IMR-90 (cell line): ENCODE measurements around the gene C5AR1. TPM values are rescaled to one million over a fixed set of nuclear protein-coding genes. Genes with fewer than 3 reads are reported as not detected.
A peak's percentile ranks its signal among the peaks of the same experiment; 100 is the strongest.

Experiments used
- ATAC-seq: fragments of 200-7000 bp; cut with Tn5 transposase; 2 replicates; pipeline ENCODE4 v1.9.1; 2020; ENCODE audit warnings: low read depth, mild to moderate bottlenecking, moderate library complexity
- Bru-seq: library from RNA; stranded (reverse); fragments of 400-500 nt; gene quantifications from one replicate; lab custom pipeline; 2021; lab: Mats Ljungman, UMichigan
- BruChase-seq, 2 experiments: library from RNA; stranded (reverse); fragments of 400-500 nt; gene quantifications; one replicate each; lab custom pipeline; 2021; lab: Mats Ljungman, UMichigan
- BruUV-seq: library from RNA; stranded (reverse); fragments of 400-500 nt; replicated peaks from 2 replicates; lab custom pipeline; 2021; lab: Mats Ljungman, UMichigan
- CTCF ChIA-PET: fragments of 300-600 bp; formaldehyde crosslinking; extraction: SDS; loops from one replicate; lab custom pipeline; 2021; ENCODE audit warnings: antibody characterized with exemption; lab: Yijun Ruan, JAX
- POLR2A ChIA-PET: fragments of 300-600 bp; sonication (Branson Sonifier 250); formaldehyde crosslinking; loops from one replicate; lab custom pipeline; 2022; ENCODE audit warnings: antibody characterized with exemption; ENCODE audit not compliant: unreplicated experiment; lab: Charles Lee
- DNase-seq: peaks from one replicate; pipeline ENCODE4 v3.0.0; 2013
- H2AFZ ChIP-seq: replicated peaks from 2 replicates; pipeline ENCODE3; 2013; ENCODE audit warnings: low read length, mild to moderate bottlenecking; ENCODE audit not compliant: poor library complexity
- H2AK5ac ChIP-seq: 2 replicates; pipeline ENCODE4 v1.6.1; 2013; ENCODE audit warnings: low read depth, low read length, inconsistent platforms
- H2AK9ac ChIP-seq: replicated peaks from 2 replicates; pipeline ENCODE3; 2013; ENCODE audit warnings: mild to moderate bottlenecking, low read depth, low read length, moderate library complexity; ENCODE audit not compliant: poor library complexity
- H2BK120ac ChIP-seq: 2 replicates; pipeline ENCODE4 v1.6.1; 2013; ENCODE audit warnings: low read depth, low read length, inconsistent platforms
- H2BK15ac ChIP-seq: 3 replicates; pipeline ENCODE4 v1.6.1; 2013; ENCODE audit warnings: low read depth, low read length, inconsistent platforms
- H2BK20ac ChIP-seq: 2 replicates; pipeline ENCODE4 v1.6.1; 2013; ENCODE audit warnings: low read depth, mild to moderate bottlenecking, inconsistent platforms, low read length, moderate library complexity
- H2BK5ac ChIP-seq: 2 replicates; pipeline ENCODE4 v1.6.1; 2013; ENCODE audit warnings: mild to moderate bottlenecking, low read depth, low read length, inconsistent platforms; ENCODE audit not compliant: poor library complexity, severe bottlenecking
- H3K14ac ChIP-seq: replicated peaks from 2 replicates; pipeline ENCODE4 v1.6.1; 2013; ENCODE audit warnings: low read depth, low read length, inconsistent platforms
- H3K18ac ChIP-seq: 2 replicates; pipeline ENCODE4 v1.6.1; 2013; ENCODE audit warnings: low read depth, low read length, control low read depth
- H3K23ac ChIP-seq: 2 replicates; pipeline ENCODE4 v1.6.1; 2013; ENCODE audit warnings: low read depth, low read length, inconsistent platforms
- H3K27ac ChIP-seq: 2 replicates; pipeline ENCODE4 v1.5.1; 2013; ENCODE audit warnings: mild to moderate bottlenecking, control low read depth, low read length; ENCODE audit not compliant: insufficient read depth
- H3K27me3 ChIP-seq: 2 replicates; pipeline ENCODE4 v1.6.1; 2013; ENCODE audit warnings: low read length; ENCODE audit not compliant: control insufficient read depth, insufficient read depth
- H3K36me3 ChIP-seq: 2 replicates; pipeline ENCODE4 v1.6.1; 2013; ENCODE audit warnings: low read length, mixed read lengths; ENCODE audit not compliant: control insufficient read depth, insufficient read depth
- H3K4ac ChIP-seq: 2 replicates; pipeline ENCODE4 v1.6.1; 2013; ENCODE audit warnings: low read depth, low read length, inconsistent platforms
- H3K4me1 ChIP-seq: 2 replicates; pipeline ENCODE4 v1.6.1; 2013; ENCODE audit warnings: low read length, mixed read lengths; ENCODE audit not compliant: control insufficient read depth, insufficient read depth
- H3K4me2 ChIP-seq: 2 replicates; pipeline ENCODE4 v1.6.1; 2013; ENCODE audit warnings: low read depth, mild to moderate bottlenecking, control low read depth, low read length, moderate library complexity
- H3K4me3 ChIP-seq: 2 replicates; pipeline ENCODE4 v1.5.1; 2013; ENCODE audit warnings: low read depth, mild to moderate bottlenecking, control low read depth, low read length, moderate library complexity; ENCODE audit not compliant: insufficient read depth
- H3K56ac ChIP-seq: 2 replicates; pipeline ENCODE4 v1.6.1; 2013; ENCODE audit warnings: low read length, inconsistent platforms; ENCODE audit not compliant: insufficient read depth; ENCODE audit errors: extremely low read depth
- H3K79me1 ChIP-seq, 2 experiments: 2 replicates each; pipeline ENCODE4 v1.6.1; 2013; ENCODE audit warnings: low read length in 2 of 2, inconsistent platforms in 1 of 2, low read depth in 1 of 2
- H3K9ac ChIP-seq: 2 replicates; pipeline ENCODE4 v1.6.1; 2013; ENCODE audit warnings: low read depth, low read length, control low read depth
- H3K9me1 ChIP-seq: 2 replicates; pipeline ENCODE4 v1.6.1; 2013; ENCODE audit warnings: low read length, inconsistent platforms; ENCODE audit not compliant: insufficient read depth
- H3K9me3 ChIP-seq: 2 replicates; pipeline ENCODE4 v1.6.1; 2013; ENCODE audit warnings: low read length; ENCODE audit not compliant: control insufficient read depth, insufficient read depth
- H4K20me1 ChIP-seq: 2 replicates; pipeline ENCODE4 v1.6.1; 2013; ENCODE audit warnings: low read length, inconsistent platforms; ENCODE audit not compliant: insufficient read depth
- H4K5ac ChIP-seq: 2 replicates; pipeline ENCODE4 v1.6.1; 2013; ENCODE audit warnings: mild to moderate bottlenecking, low read depth, low read length, control low read depth
- H4K8ac ChIP-seq, 2 experiments: 2 replicates each; pipeline ENCODE4 v1.6.1; 2013; ENCODE audit warnings: low read depth in 2 of 2, low read length in 2 of 2, control low read depth in 1 of 2, inconsistent platforms in 1 of 2
- H4K91ac ChIP-seq: 2 replicates; pipeline ENCODE4 v1.6.1; 2013; ENCODE audit warnings: low read depth, low read length, inconsistent platforms; ENCODE audit not compliant: insufficient read depth
- BHLHE40 ChIP-seq: fragments of 150-350 bp; IDR thresholded peaks from 2 replicates; pipeline ENCODE4 v1.6.1; 2016; ENCODE audit warnings: mild to moderate bottlenecking, low read depth, low read length
- CEBPB ChIP-seq: IDR thresholded peaks from 2 replicates; pipeline ENCODE4 v1.6.1; 2012; ENCODE audit warnings: low read depth, low read length, improper control_type of control experiment
- CHD1 ChIP-seq: IDR thresholded peaks from 2 replicates; pipeline ENCODE4 v1.6.1; 2012; ENCODE audit warnings: low read depth, low read length, improper control_type of control experiment
- FOS ChIP-seq: fragments of 150-350 bp; IDR thresholded peaks from 2 replicates; pipeline ENCODE4 v1.6.1; 2016; ENCODE audit warnings: low read depth, low read length
- MAFK ChIP-seq: IDR thresholded peaks from 2 replicates; pipeline ENCODE4 v1.6.1; 2012; ENCODE audit warnings: low read depth, low read length, improper control_type of control experiment
- MAZ ChIP-seq: IDR thresholded peaks from 2 replicates; pipeline ENCODE4 v1.6.1; 2012; ENCODE audit warnings: low read depth, mild to moderate bottlenecking, low read length, improper control_type of control experiment, moderate library complexity, borderline replicate concordance
- NFE2L2 ChIP-seq: fragments of 150-350 bp; IDR thresholded peaks from 2 replicates; pipeline ENCODE4 v1.6.1; 2016; ENCODE audit warnings: low read depth, mild to moderate bottlenecking, low read length
- POLR2A ChIP-seq: IDR thresholded peaks from 2 replicates; pipeline ENCODE4 v1.6.1; 2012; ENCODE audit warnings: mild to moderate bottlenecking, low read depth, low read length
- RAD21 ChIP-seq: IDR thresholded peaks from 2 replicates; pipeline ENCODE4 v1.6.1; 2012; ENCODE audit warnings: low read length, improper control_type of control experiment
- RFX5 ChIP-seq: IDR thresholded peaks from 2 replicates; pipeline ENCODE4 v1.8.0; 2012; ENCODE audit warnings: low read depth, mild to moderate bottlenecking, low read length, moderate library complexity
- SMC3 ChIP-seq: fragments of 150-350 bp; IDR thresholded peaks from 2 replicates; pipeline ENCODE4 v1.6.1; 2016; ENCODE audit warnings: low read depth, mild to moderate bottlenecking, antibody characterized with exemption, low read length, moderate library complexity
- WGBS, 2 experiments: methylation state at CpG; one replicate each; pipeline versions ENCODE4 v1.1.5 to v1.1.7; 2013; ENCODE audit warnings: missing lambda C conversion rate in 2 of 2; ENCODE audit not compliant: insufficient read length in 1 of 2; ENCODE audit errors: extremely low coverage in 2 of 2; 5-methylcytosine and 5-hydroxymethylcytosine counted together
- dilution Hi-C: fragments of 300-500 bp; cut with HindIII; formaldehyde crosslinking; loops from one replicate; pipeline ENCODE4 v1.14.3; 2018; ENCODE audit warnings: low sequenced_read_pairs; ENCODE audit not compliant: unreplicated experiment
- in situ Hi-C: fragments of 300-500 bp; cut with MboI; formaldehyde crosslinking; loops from 3 replicates; pipeline ENCODE4 v1.14.3; 2019; ENCODE audit warnings: low sequenced_read_pairs, inconsistent platforms, mixed read lengths
- intact Hi-C: fragments of 100-400 bp; cut with micrococcal nuclease; formaldehyde crosslinking; loops from 2 replicates; pipeline ENCODE4 v1.10.0; 2022
- long read RNA-seq: library from polyadenylated mRNA; unstranded; transcript quantifications from one replicate; pipeline ENCODE4 v2.0.0, GENCODE V29; 2021; ENCODE audit not compliant: unreplicated experiment
- polyA plus RNA-seq, 3 experiments: library from polyadenylated mRNA; depleted of rRNA; stranded (reverse); fragments of >200 nt; gene quantifications; 2 replicates each; pipeline ENCODE4 v1.2.3, GENCODE V29; 2012; ENCODE audit warnings: low replicate concordance in 1 of 3
- total RNA-seq: library from RNA; depleted of rRNA; stranded (reverse); fragments of >200 nt; gene quantifications from 2 replicates; pipeline ENCODE4 v1.2.3, GENCODE V29; 2012; rRNA removed
- TF ChIP-seq, protein P1 (sequence below): fragments of 150-350 bp; IDR thresholded peaks from 2 replicates; pipeline ENCODE4 v1.6.1; 2017; ENCODE audit warnings: mild to moderate bottlenecking, antibody characterized with exemption, low read length, low read depth
- TF ChIP-seq, protein P2 (sequence below): fragments of 150-350 bp; IDR thresholded peaks from 2 replicates; pipeline ENCODE4 v1.6.1; 2016; ENCODE audit warnings: low read depth, mild to moderate bottlenecking, low read length, moderate library complexity, borderline replicate concordance
- TF ChIP-seq, protein P3 (sequence below): conservative IDR thresholded peaks from 2 replicates; pipeline ENCODE4 v1.5.1; 2012; ENCODE audit warnings: mild to moderate bottlenecking, low read depth, low read length, improper control_type of control experiment

C5AR1 gene
- total RNA-seq (under 0.01 TPM in 1 of 2 replicates, not detected in the other), polyA plus RNA-seq (2012; rRNA removed) (1.0 TPM in 2 replicates), Bru-seq, nascent RNA (percentile 49 among the genes with signal in this experiment), BruChase-seq, experiment 1, labeled RNA remaining after a 6-hour chase (percentile 81 among the genes with signal in this experiment), BruChase-seq, experiment 2, labeled RNA remaining after a 2-hour chase (percentile 70 among the genes with signal in this experiment)
- polyA plus RNA-seq (2012; cell fraction: cytosol; rRNA removed), result 0.36 and 1.1 TPM in 2 replicates
- polyA plus RNA-seq (2012; cell fraction: nucleus; rRNA removed; ENCODE audit: low replicate concordance), result 12.7 and 23.5 TPM in 2 replicates
- long read RNA-seq, partial matches to known transcripts, result 0 of 1 reads
- long read RNA-seq, other reads (novel, unspliced or antisense), result 1 of 1 reads

DNA sequence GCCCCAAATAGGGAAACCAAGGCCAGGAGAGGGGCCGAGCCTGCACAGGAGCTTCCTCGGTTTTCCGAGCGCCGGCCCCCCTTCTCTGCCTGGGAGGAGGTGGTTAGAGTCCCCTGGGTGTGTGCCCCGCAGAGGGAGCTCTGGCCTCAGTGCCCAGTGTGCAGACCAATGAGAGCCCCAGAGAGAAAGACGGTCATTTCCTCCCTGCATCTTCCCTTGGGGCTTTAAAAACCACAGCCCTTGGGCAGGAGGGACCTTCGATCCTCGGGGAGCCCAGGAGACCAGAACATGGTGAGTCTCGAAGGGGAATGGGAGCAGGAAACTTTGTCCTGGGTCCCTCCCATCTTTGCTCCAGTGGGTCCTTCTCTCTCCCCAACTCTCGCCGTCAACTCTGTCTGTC is at the start of gene C5AR1:
Gene C5AR1 (plus strand): TSS at position 254 of the 400 bp plus-strand sequence. CDS start 35 bp downstream, at position 289.
- CTCF ChIA-PET, result interaction anchor here (1.3 kb wide), 1 partner anchor 81 kb away, joined by 4 read pairs; no protein-coding TSS in a partner anchor
- TF ChIP-seq, protein P1, sequence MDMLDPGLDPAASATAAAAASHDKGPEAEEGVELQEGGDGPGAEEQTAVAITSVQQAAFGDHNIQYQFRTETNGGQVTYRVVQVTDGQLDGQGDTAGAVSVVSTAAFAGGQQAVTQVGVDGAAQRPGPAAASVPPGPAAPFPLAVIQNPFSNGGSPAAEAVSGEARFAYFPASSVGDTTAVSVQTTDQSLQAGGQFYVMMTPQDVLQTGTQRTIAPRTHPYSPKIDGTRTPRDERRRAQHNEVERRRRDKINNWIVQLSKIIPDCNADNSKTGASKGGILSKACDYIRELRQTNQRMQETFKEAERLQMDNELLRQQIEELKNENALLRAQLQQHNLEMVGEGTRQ, result no peak
- TF ChIP-seq, protein P2, sequence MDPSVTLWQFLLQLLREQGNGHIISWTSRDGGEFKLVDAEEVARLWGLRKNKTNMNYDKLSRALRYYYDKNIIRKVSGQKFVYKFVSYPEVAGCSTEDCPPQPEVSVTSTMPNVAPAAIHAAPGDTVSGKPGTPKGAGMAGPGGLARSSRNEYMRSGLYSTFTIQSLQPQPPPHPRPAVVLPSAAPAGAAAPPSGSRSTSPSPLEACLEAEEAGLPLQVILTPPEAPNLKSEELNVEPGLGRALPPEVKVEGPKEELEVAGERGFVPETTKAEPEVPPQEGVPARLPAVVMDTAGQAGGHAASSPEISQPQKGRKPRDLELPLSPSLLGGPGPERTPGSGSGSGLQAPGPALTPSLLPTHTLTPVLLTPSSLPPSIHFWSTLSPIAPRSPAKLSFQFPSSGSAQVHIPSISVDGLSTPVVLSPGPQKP, result no peak
- TF ChIP-seq BHLHE40 (no peak), RFX5 (no peak), NFE2L2 (no peak), SMC3 (no peak), MAFK (no peak), POLR2A (no peak), MAZ (no peak), CEBPB (no peak), FOS (no peak), CHD1 (no peak), RAD21 (no peak)
- TF ChIP-seq, protein P3, sequence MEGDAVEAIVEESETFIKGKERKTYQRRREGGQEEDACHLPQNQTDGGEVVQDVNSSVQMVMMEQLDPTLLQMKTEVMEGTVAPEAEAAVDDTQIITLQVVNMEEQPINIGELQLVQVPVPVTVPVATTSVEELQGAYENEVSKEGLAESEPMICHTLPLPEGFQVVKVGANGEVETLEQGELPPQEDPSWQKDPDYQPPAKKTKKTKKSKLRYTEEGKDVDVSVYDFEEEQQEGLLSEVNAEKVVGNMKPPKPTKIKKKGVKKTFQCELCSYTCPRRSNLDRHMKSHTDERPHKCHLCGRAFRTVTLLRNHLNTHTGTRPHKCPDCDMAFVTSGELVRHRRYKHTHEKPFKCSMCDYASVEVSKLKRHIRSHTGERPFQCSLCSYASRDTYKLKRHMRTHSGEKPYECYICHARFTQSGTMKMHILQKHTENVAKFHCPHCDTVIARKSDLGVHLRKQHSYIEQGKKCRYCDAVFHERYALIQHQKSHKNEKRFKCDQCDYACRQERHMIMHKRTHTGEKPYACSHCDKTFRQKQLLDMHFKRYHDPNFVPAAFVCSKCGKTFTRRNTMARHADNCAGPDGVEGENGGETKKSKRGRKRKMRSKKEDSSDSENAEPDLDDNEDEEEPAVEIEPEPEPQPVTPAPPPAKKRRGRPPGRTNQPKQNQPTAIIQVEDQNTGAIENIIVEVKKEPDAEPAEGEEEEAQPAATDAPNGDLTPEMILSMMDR, result no peak

More for the DNA sequence above, at the start of gene C5AR1:
- no peak for DNase-seq
- no peaks in the 10 kb centered on the region for H3K4me1 ChIP-seq
- no peak within 1 kb of the TSS for H2BK15ac ChIP-seq
- ATAC-seq, result no peak
- H3K9me1 ChIP-seq, result 0 out of 2 replicates have a peak, but pooled peaks cover 4% of the 10 kb centered on the region
- no peak within 1 kb of the TSS for H4K91ac ChIP-seq
- H3K27ac ChIP-seq, result no peak within 1 kb of the TSS
- H2AK5ac ChIP-seq, result no peak within 1 kb of the TSS
- POLR2A ChIA-PET, result no interaction called here
- no peaks in the 10 kb centered on the region for H3K9me3 ChIP-seq
- no peaks in the 10 kb centered on the region for H3K79me1 ChIP-seq
- no peak within 1 kb of the TSS for H2BK20ac ChIP-seq
- no peak within 1 kb of the TSS for H3K4me2 ChIP-seq
- H4K20me1 ChIP-seq, result no peaks in the 10 kb centered on the region
- no peak within 1 kb of the TSS for H3K4me3 ChIP-seq
- H3K18ac ChIP-seq, result no peak within 1 kb of the TSS
- BruUV-seq, result no TSS peak
- H3K27me3 ChIP-seq, result no peaks in the 10 kb centered on the region
- no peak within 1 kb of the TSS for H4K5ac ChIP-seq
- WGBS, 2 experiments, result 48% methylated on average over 5 of the region's 12 CpGs; no CpG with 5 or more reads in 1 of the 2 experiments
- intact Hi-C loops, result loop anchor here (5.0 kb wide), 2 partner anchors 38 to 388 kb away; partner anchors contain the start of gene DHX34
- in situ Hi-C loops, result no loop called here
- no peak within 1 kb of the TSS for H3K56ac ChIP-seq
- H2AK9ac ChIP-seq, result no peak within 1 kb of the TSS
- H3K4ac ChIP-seq, result peak within 1 kb of the TSS; percentile 26; the same call in 1 of the 2 replicates
- H4K8ac ChIP-seq, result no peak within 1 kb of the TSS
- dilution Hi-C loops, result no loop called here
- H3K14ac ChIP-seq, result no peak within 1 kb of the TSS
- H2BK5ac ChIP-seq, result no peak within 1 kb of the TSS
- H2BK120ac ChIP-seq, result peak within 1 kb of the TSS; percentile 31; the same call in 1 of the 2 replicates
- no peak within 1 kb of the TSS for H3K23ac ChIP-seq
- H3K9ac ChIP-seq, result no peak within 1 kb of the TSS
- peak within 1 kb of the TSS; percentile 23 for H2AFZ ChIP-seq
- no peaks in the 10 kb centered on the region for H3K36me3 ChIP-seq
